Sigmoid colon (tissue), 4 donors: ENCODE measurements around the gene NCKAP5.

Experiments used
- CTCF ChIP-seq, 4 experiments: fragments of 450-650 bp in 3 of 4; fragments of 200-600 bp in 1 of 4; IDR thresholded peaks; one replicate each; pipeline ENCODE4 v1.5.1; 2016 to 2019; ENCODE audit warnings: antibody characterized with exemption in 4 of 4, mild to moderate bottlenecking in 3 of 4, moderate library complexity in 2 of 4
- POLR2AphosphoS5 ChIP-seq, 4 donors: sonication (generic); formaldehyde crosslinking; IDR thresholded peaks; one replicate each; pipeline ENCODE4 v1.6.1; 2017; ENCODE audit warnings: antibody characterized with exemption in 4 of 4

- TF ChIP-seq CTCF (IDR thresholded peaks at IDR 0.05) (no peak), POLR2AphosphoS5 (IDR thresholded peaks at IDR 0.05) (no peak)
Measured at GRCh38 chr2:133497951-133498565, 70.2 kb downstream of the NCKAP5 start.
